Liver (tissue), 9 donors: Measurements from ENCODE around the gene SUGCT. TPM values are rescaled to one million over a fixed set of nuclear protein-coding genes. Genes with fewer than 3 reads are reported as not detected.
"Not testable (repeated sequence)": the region's sequence is repeated elsewhere in the genome, so short reads cannot be mapped to it uniquely, and the experiment has no call there.

ENCODE experiments used
- DNase-seq: peaks from one replicate; pipeline ENCODE4 v3.0.0-alpha.2; 2017; ENCODE audit warnings: low spot score
- H3K27ac ChIP-seq, 2 donors: one replicate each; pipeline ENCODE4 v1.7.0; 2013; ENCODE audit warnings: inconsistent platforms in 2 of 2, low read length in 2 of 2, control low read depth in 1 of 2, low read depth in 1 of 2, mild to moderate bottlenecking in 1 of 2
- H3K27me3 ChIP-seq, 4 donors: one replicate each; pipeline versions ENCODE4 v1.6.1 to v1.7.0; 2013; ENCODE audit warnings: low read length in 3 of 4, inconsistent platforms in 1 of 4, mild to moderate bottlenecking in 1 of 4, moderate library complexity in 1 of 4; ENCODE audit not compliant: control insufficient read depth in 4 of 4, insufficient read depth in 4 of 4
- H3K36me3 ChIP-seq, 4 donors: one replicate each; pipeline versions ENCODE4 v1.6.1 to v1.7.0; 2013; ENCODE audit warnings: low read length in 3 of 4, mild to moderate bottlenecking in 3 of 4, low read depth in 1 of 4, moderate library complexity in 1 of 4; ENCODE audit not compliant: control insufficient read depth in 4 of 4, insufficient read depth in 3 of 4
- H3K4me1 ChIP-seq, 4 donors: one replicate each; pipeline versions ENCODE4 v1.6.1 to v1.7.0; 2013; ENCODE audit warnings: low read length in 3 of 4, mild to moderate bottlenecking in 3 of 4, moderate library complexity in 1 of 4; ENCODE audit not compliant: control insufficient read depth in 4 of 4, insufficient read depth in 4 of 4
- H3K4me3 ChIP-seq, 3 donors: one replicate each; pipeline versions ENCODE4 v1.6.1 to v1.7.0; 2013; ENCODE audit warnings: low read length in 3 of 3, control low read depth in 1 of 3, low read depth in 1 of 3, mild to moderate bottlenecking in 1 of 3
- H3K9ac ChIP-seq, 2 donors: one replicate each; pipeline ENCODE4 v1.7.0; 2013; ENCODE audit warnings: low read length in 2 of 2, mild to moderate bottlenecking in 2 of 2, moderate library complexity in 2 of 2, control low read depth in 1 of 2, low read depth in 1 of 2
- H3K9me3 ChIP-seq, 4 donors: one replicate each; pipeline versions ENCODE4 v1.6.1 to v1.7.0; 2013; ENCODE audit warnings: low read length in 3 of 4; ENCODE audit not compliant: control insufficient read depth in 4 of 4
- FOXA1 ChIP-seq: IDR thresholded peaks from 2 replicates; pipeline ENCODE4 v1.6.1; 2016; ENCODE audit warnings: antibody characterized with exemption
- FOXA2 ChIP-seq: IDR thresholded peaks from 2 replicates; pipeline ENCODE4 v1.6.1; 2016; ENCODE audit warnings: antibody characterized with exemption
- GABPA ChIP-seq, 2 donors: IDR thresholded peaks in 1 of 2; conservative IDR thresholded peaks in 1 of 2; 2 replicates each; pipeline ENCODE4 v1.6.1; 2016; ENCODE audit warnings: antibody characterized with exemption in 2 of 2, mild to moderate bottlenecking in 1 of 2, moderate library complexity in 1 of 2
- HNF4A ChIP-seq, 2 donors: conservative IDR thresholded peaks; 2 replicates each; pipeline ENCODE4 v1.6.1; 2016; ENCODE audit warnings: antibody characterized with exemption in 2 of 2, mild to moderate bottlenecking in 2 of 2
- HNF4G ChIP-seq: IDR thresholded peaks from 2 replicates; pipeline ENCODE4 v1.6.1; 2016; ENCODE audit warnings: antibody characterized with exemption
- JUND ChIP-seq, 2 donors: IDR thresholded peaks; 2 replicates each; pipeline ENCODE4 v1.6.1; 2016; ENCODE audit warnings: antibody characterized with exemption in 2 of 2
- NR2F2 ChIP-seq: IDR thresholded peaks from 2 replicates; pipeline ENCODE4 v1.6.1; 2016; ENCODE audit warnings: antibody characterized with exemption
- RXRA ChIP-seq, 2 donors: IDR thresholded peaks; 2 replicates each; pipeline ENCODE4 v1.6.1; 2017 to 2018; ENCODE audit warnings: antibody characterized with exemption in 2 of 2, mild to moderate bottlenecking in 1 of 2
- SP1 ChIP-seq: IDR thresholded peaks from 2 replicates; pipeline ENCODE4 v1.6.1; 2018; ENCODE audit warnings: antibody characterized with exemption, mild to moderate bottlenecking
- TAF1 ChIP-seq: conservative IDR thresholded peaks from 2 replicates; pipeline ENCODE4 v1.6.1; 2016; ENCODE audit warnings: antibody characterized with exemption, mild to moderate bottlenecking
- YY1 ChIP-seq: IDR thresholded peaks from 2 replicates; pipeline ENCODE4 v1.6.1; 2016; ENCODE audit warnings: antibody characterized with exemption, mild to moderate bottlenecking
- WGBS: extraction: QIAGEN DNeasy Blood & Tissue Kit; methylation state at CpG from one replicate; pipeline ENCODE4 v1.1.7; 2013; 5-methylcytosine and 5-hydroxymethylcytosine counted together
- polyA plus RNA-seq, 2 donors: library from polyadenylated mRNA; stranded (reverse) in 1 of 2; unstranded in 1 of 2; fragments of 200-250 nt in 1 of 2; fragments of >200 nt in 1 of 2; fragmentation: Nextera tagmentation in 1 of 2; extraction: Ambion mirVana in 1 of 2; gene quantifications; one replicate each; pipeline versions ENCODE4 v1.2.1 to v1.2.3, GENCODE V29; 2013 to 2015
- total RNA-seq, 2 donors: library from RNA; depleted of rRNA; stranded (reverse); fragments of >200 nt; gene quantifications; one replicate each; pipeline ENCODE4 v1.2.3, GENCODE V29; 2014
- TF ChIP-seq, protein P1 (sequence below): fragments of 150-350 bp; IDR thresholded peaks from 2 replicates; pipeline ENCODE4 v1.5.1; 2017; ENCODE audit warnings: improper control_type of control experiment, low read depth, low read length; ENCODE audit not compliant: missing input control
- TF ChIP-seq, protein P2 (sequence below): IDR thresholded peaks from 2 replicates; pipeline ENCODE4 v1.6.1; 2016; ENCODE audit warnings: antibody characterized with exemption
- TF ChIP-seq, protein P3 (sequence below): IDR thresholded peaks from 2 replicates; pipeline ENCODE4 v1.6.1; 2016; ENCODE audit warnings: antibody characterized with exemption
- TF ChIP-seq, protein P4 (sequence below): IDR thresholded peaks from 2 replicates; pipeline ENCODE4 v1.6.1; 2016; ENCODE audit warnings: antibody characterized with exemption
- TF ChIP-seq, protein P5 (sequence below): IDR thresholded peaks from 2 replicates; pipeline ENCODE4 v1.6.1; 2016; ENCODE audit warnings: antibody characterized with exemption, mild to moderate bottlenecking
- donor health status: healthy.
- donor health status: healthy.
- donor health status: healthy.
- donor health status: healthy.
- donor health status: healthy.

Gene SUGCT
- total and polyA plus RNA-seq, 4 donors, result 6.2 to 11.9 (median 9.9) TPM

DNA sequence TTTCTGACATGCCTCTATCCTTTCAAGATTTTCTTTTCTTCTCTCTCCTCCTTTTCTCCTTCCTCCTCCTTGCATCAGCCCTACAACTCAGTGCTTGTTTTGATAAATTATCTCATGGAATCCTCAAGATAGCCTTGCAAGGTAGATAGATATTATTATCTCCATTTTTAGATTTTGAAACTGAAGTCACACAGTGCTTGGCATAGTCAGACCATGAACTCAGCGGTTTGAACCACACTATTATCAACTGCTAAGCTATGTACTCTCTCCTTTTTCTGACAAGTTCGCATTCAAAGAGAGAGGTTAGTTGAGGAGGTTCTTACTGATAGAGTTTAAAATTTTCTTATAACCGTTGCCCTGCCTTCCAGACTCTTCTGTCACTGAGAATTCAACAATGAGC lies 79.1 kb downstream of the SUGCT start:
- Histone ChIP-seq H3K4me3 (no peak overlapping the region), H3K9ac (no peak overlapping the region), H3K27me3 (no peaks in the 10 kb centered on the region), H3K9me3 (no peaks in the 10 kb centered on the region), H3K4me1 (peaks cover 0 to 3% (median 0%) of the 10 kb centered on the region in 4 donors), H3K36me3 (peaks cover 0 to 3% (median 0%) of the 10 kb centered on the region in 4 donors), H3K27ac (no peak overlapping the region)
- DNase-seq, result no peak
- WGBS, result 93% methylated on average over 3 of the region's 3 CpGs
- TF ChIP-seq, protein P1, sequence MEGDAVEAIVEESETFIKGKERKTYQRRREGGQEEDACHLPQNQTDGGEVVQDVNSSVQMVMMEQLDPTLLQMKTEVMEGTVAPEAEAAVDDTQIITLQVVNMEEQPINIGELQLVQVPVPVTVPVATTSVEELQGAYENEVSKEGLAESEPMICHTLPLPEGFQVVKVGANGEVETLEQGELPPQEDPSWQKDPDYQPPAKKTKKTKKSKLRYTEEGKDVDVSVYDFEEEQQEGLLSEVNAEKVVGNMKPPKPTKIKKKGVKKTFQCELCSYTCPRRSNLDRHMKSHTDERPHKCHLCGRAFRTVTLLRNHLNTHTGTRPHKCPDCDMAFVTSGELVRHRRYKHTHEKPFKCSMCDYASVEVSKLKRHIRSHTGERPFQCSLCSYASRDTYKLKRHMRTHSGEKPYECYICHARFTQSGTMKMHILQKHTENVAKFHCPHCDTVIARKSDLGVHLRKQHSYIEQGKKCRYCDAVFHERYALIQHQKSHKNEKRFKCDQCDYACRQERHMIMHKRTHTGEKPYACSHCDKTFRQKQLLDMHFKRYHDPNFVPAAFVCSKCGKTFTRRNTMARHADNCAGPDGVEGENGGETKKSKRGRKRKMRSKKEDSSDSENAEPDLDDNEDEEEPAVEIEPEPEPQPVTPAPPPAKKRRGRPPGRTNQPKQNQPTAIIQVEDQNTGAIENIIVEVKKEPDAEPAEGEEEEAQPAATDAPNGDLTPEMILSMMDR, result no peak
- TF ChIP-seq HNF4A (conservative IDR thresholded peaks at IDR 0.05) (no peak), GABPA (IDR thresholded peaks at IDR 0.05 in 1 of 2, conservative IDR thresholded peaks at IDR 0.05 in 1 of 2) (no peak), YY1 (no peak), FOXA1 (no peak), NR2F2 (no peak), JUND (IDR thresholded peaks at IDR 0.05) (no peak), FOXA2 (no peak), TAF1 (no peak), HNF4G (no peak)
- TF ChIP-seq, protein P2, sequence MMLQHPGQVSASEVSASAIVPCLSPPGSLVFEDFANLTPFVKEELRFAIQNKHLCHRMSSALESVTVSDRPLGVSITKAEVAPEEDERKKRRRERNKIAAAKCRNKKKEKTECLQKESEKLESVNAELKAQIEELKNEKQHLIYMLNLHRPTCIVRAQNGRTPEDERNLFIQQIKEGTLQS, result no peak
- TF ChIP-seq, protein P3, sequence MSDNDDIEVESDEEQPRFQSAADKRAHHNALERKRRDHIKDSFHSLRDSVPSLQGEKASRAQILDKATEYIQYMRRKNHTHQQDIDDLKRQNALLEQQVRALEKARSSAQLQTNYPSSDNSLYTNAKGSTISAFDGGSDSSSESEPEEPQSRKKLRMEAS, result no peak

DNA sequence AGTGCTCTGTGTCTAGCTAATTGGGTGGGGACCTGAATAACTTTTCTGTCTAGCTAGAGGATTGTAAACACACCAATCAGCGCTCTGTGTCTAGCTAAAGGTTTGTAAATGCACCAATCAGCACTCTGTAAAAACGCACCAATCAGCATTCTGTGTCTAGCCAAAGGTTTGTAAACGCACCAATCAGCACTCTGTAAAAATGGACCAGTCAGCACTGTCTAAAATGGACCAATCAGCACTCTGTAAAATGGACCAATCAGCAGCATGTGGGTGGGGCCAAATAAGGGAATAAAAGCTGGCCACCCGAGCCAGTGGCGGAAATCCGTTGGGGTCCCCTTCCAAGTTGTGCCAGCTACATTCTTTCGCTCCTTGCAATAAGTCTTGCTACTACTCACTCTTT lies 83.8 kb downstream of the SUGCT start:
- not testable (repeated sequence) for H3K4me3 ChIP-seq, H3K27ac ChIP-seq, H3K4me1 ChIP-seq, H3K9me3 ChIP-seq, H3K27me3 ChIP-seq, DNase-seq, H3K36me3 ChIP-seq, H3K9ac ChIP-seq
- 98% methylated on average over 7 of the region's 7 CpGs for WGBS

DNA sequence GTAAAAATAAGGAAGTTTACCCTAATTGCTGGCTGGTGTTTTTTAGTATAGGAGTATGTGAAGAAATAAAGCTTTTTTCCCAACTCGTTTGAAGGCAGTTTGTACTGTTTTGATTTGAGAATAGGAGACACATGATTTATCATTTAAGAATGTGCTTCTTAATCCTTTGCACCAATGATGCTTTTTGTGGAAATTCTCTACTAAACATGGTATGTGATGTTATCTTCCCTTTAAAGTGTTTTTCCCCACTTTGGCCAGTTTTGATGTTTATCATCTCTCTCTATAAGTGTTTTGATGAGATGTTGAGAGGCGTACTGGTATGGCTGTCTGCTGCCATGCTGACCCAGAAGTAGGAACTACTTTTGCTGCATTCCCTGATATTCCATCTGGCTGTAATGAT lies 85.1 kb downstream of the SUGCT start:
- H3K27ac ChIP-seq, result no peak overlapping the region
- no peak overlapping the region for H3K4me3 ChIP-seq
- no peak overlapping the region for H3K9ac ChIP-seq
- no peak for TF ChIP-seq YY1
- no peak for TF ChIP-seq RXRA (IDR thresholded peaks at IDR 0.05)
- TF ChIP-seq, protein P3, result no peak
- TF ChIP-seq SP1, result no peak
- no peak for TF ChIP-seq NR2F2
- TF ChIP-seq, protein P1, result no peak
- TF ChIP-seq HNF4G, result no peak
- TF ChIP-seq FOXA2, result no peak
- TF ChIP-seq, protein P4, sequence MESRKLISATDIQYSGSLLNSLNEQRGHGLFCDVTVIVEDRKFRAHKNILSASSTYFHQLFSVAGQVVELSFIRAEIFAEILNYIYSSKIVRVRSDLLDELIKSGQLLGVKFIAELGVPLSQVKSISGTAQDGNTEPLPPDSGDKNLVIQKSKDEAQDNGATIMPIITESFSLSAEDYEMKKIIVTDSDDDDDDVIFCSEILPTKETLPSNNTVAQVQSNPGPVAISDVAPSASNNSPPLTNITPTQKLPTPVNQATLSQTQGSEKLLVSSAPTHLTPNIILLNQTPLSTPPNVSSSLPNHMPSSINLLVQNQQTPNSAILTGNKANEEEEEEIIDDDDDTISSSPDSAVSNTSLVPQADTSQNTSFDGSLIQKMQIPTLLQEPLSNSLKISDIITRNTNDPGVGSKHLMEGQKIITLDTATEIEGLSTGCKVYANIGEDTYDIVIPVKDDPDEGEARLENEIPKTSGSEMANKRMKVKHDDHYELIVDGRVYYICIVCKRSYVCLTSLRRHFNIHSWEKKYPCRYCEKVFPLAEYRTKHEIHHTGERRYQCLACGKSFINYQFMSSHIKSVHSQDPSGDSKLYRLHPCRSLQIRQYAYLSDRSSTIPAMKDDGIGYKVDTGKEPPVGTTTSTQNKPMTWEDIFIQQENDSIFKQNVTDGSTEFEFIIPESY, result no peak
- TF ChIP-seq, protein P5, sequence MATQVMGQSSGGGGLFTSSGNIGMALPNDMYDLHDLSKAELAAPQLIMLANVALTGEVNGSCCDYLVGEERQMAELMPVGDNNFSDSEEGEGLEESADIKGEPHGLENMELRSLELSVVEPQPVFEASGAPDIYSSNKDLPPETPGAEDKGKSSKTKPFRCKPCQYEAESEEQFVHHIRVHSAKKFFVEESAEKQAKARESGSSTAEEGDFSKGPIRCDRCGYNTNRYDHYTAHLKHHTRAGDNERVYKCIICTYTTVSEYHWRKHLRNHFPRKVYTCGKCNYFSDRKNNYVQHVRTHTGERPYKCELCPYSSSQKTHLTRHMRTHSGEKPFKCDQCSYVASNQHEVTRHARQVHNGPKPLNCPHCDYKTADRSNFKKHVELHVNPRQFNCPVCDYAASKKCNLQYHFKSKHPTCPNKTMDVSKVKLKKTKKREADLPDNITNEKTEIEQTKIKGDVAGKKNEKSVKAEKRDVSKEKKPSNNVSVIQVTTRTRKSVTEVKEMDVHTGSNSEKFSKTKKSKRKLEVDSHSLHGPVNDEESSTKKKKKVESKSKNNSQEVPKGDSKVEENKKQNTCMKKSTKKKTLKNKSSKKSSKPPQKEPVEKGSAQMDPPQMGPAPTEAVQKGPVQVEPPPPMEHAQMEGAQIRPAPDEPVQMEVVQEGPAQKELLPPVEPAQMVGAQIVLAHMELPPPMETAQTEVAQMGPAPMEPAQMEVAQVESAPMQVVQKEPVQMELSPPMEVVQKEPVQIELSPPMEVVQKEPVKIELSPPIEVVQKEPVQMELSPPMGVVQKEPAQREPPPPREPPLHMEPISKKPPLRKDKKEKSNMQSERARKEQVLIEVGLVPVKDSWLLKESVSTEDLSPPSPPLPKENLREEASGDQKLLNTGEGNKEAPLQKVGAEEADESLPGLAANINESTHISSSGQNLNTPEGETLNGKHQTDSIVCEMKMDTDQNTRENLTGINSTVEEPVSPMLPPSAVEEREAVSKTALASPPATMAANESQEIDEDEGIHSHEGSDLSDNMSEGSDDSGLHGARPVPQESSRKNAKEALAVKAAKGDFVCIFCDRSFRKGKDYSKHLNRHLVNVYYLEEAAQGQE, result no peak
- TF ChIP-seq, protein P2, result no peak
- no peaks in the 10 kb centered on the region for H3K9me3 ChIP-seq
- no peaks in the 10 kb centered on the region for H3K27me3 ChIP-seq
- DNase-seq, result no peak
- H3K4me1 ChIP-seq, result peaks cover 0 to 17% (median 3%) of the 10 kb centered on the region in 4 donors
- peaks cover 0 to 4% (median under 1%) of the 10 kb centered on the region in 4 donors for H3K36me3 ChIP-seq
- 82% methylated on average over 2 of the region's 2 CpGs for WGBS
